OCI-LY7 (cell line): Measurements from ENCODE around the gene RAB11FIP5.

ENCODE experiments used
- EZH2phosphoT487 ChIP-seq: fragments of 200-600 bp; sonication (generic); IDR thresholded peaks from 2 replicates; pipeline ENCODE4 v1.6.1; 2018; ENCODE audit warnings: low read depth, borderline replicate concordance, mild to moderate bottlenecking, mixed run types, antibody characterized with exemption, low read length, moderate library complexity, mixed read lengths
- TF ChIP-seq, protein P1 (sequence below): fragments of 200-600 bp; sonication (generic); conservative IDR thresholded peaks from 2 replicates; pipeline ENCODE4 v1.5.1; 2014; ENCODE audit warnings: mild to moderate bottlenecking, antibody characterized with exemption, low read length, moderate library complexity, mixed read lengths

DNA sequence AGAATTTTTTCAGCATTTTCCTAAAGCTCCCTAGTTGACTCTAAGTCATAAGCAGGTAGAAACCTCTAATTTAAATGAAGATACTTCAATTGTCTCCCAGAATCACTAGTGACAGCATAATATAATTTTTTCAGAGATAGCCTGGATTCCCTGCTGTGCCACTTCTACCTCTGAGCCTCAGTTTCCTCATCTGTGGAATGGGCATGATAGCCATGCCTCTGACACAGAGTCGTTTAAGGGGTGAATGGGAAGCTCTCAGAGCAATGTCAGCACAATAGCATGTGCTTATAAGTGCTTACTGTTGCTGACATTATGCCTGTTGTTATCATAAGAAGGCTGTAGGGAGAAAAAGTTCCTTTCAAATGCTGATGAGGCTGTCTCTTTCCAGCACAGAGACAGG lies 89.3 kb downstream of the RAB11FIP5 start:
- TF ChIP-seq, protein P1, sequence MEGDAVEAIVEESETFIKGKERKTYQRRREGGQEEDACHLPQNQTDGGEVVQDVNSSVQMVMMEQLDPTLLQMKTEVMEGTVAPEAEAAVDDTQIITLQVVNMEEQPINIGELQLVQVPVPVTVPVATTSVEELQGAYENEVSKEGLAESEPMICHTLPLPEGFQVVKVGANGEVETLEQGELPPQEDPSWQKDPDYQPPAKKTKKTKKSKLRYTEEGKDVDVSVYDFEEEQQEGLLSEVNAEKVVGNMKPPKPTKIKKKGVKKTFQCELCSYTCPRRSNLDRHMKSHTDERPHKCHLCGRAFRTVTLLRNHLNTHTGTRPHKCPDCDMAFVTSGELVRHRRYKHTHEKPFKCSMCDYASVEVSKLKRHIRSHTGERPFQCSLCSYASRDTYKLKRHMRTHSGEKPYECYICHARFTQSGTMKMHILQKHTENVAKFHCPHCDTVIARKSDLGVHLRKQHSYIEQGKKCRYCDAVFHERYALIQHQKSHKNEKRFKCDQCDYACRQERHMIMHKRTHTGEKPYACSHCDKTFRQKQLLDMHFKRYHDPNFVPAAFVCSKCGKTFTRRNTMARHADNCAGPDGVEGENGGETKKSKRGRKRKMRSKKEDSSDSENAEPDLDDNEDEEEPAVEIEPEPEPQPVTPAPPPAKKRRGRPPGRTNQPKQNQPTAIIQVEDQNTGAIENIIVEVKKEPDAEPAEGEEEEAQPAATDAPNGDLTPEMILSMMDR, result no peak
- TF ChIP-seq EZH2phosphoT487, result no peak
